Hematopoietic multipotent progenitor cell treated with erythropoietin and hydrocortisone succinate and interleukin-3 and kit ligand, for 17 days (in vitro differentiated cells): ENCODE measurements around the gene PTPRU.

Experiments
- DNase-seq: peaks from one replicate; pipeline ENCODE4 v3.0.0-alpha.2; 2015; ENCODE audit warnings: low spot score

Gene PTPRU

GRCh38 chr1:29267321-29268070, 31.2 kb downstream of the PTPRU start:
- no peak for DNase-seq

GRCh38 chr1:29269382-29269781, 33.1 kb downstream of the PTPRU start:
- no peak for DNase-seq

DNA sequence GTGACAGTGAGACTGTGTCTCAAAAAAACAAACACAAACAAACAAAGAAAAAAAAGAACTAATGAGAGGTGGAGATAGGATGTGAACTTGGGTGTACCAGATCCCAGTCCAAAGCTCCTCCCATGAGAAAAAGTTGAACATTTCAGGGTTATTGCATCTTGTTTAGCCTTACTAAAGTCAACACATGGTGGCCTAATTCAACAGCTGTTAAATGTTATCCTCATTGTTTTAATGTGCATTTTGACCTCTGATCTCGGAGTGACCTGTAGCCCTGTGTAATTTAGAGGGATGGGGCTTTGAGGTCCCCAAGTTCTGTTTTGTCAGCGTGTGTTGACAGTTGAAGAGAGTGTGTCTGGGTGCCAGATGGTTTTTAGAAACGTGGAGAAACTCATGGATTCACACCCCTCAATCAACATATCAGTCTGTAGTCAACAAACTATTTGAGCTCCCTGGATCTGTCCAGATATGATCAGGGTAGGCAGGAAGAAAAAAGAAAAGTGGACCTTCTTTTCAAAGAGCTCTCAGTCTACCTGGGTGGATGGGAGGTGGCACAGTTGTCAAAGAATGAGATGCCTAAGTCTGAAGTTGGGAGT, 34.7 kb downstream of the PTPRU start:
- DNase-seq, result no peak

- no peak for DNase-seq
Observed at GRCh38 chr1:29271724-29272123, 35.4 kb downstream of the PTPRU start.

- no peak for DNase-seq
Observed at GRCh38 chr1:29272147-29272907, 36.0 kb downstream of the PTPRU start.

- no peak for DNase-seq
Observed at GRCh38 chr1:29275435-29275834, 39.1 kb downstream of the PTPRU start.

- DNase-seq, result no peak
Observed at GRCh38 chr1:29278124-29278523, 41.8 kb downstream of the PTPRU start.

- DNase-seq, result no peak
Observed at GRCh38 chr1:29279406-29279805, 43.1 kb downstream of the PTPRU start.

DNA sequence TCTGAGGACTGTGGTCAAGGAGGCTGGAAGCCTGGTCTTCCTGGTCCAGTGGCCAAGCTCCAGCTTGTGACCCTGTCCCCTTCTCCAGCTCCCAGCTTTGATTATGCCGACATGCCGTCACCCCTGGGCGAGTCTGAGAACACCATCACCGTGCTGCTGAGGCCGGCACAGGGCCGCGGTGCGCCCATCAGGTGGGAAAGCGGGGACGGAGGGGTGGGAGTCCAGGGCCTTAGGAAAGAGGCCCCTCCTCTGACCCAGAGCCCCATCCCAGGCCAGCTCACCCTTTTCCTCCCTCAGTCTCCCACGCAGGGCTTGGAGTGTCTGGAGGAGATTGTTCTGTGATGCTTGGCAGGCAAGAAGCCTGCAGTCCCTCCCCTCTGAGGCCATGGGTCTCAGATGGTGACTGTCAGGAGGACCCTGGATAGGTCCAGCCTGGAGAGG, 43.6 kb downstream of the PTPRU start:
- no peak for DNase-seq

GRCh38 chr1:29280409-29281131, 44.2 kb downstream of the PTPRU start:
- DNase-seq, result no peak

DNA sequence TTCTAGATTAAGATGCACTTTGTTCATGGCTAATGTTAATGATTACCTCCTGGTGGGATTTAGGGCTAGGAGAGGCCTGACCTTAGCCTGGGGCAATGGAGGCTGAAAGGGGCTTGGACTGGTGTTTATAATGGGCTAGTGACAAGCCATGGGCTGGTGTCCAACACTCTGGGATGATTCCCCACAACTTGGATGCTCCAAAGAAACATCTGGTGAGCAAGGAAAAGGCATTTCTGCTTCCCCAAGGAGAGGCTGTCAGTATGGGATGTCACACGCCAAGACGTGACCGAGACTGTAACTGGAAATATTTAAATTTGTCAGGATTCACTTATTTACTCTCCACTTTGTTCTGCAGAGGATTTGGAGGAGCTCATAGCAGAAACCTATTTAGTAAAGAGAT, 45.2 kb downstream of the PTPRU start:
- no peak for DNase-seq

DNA sequence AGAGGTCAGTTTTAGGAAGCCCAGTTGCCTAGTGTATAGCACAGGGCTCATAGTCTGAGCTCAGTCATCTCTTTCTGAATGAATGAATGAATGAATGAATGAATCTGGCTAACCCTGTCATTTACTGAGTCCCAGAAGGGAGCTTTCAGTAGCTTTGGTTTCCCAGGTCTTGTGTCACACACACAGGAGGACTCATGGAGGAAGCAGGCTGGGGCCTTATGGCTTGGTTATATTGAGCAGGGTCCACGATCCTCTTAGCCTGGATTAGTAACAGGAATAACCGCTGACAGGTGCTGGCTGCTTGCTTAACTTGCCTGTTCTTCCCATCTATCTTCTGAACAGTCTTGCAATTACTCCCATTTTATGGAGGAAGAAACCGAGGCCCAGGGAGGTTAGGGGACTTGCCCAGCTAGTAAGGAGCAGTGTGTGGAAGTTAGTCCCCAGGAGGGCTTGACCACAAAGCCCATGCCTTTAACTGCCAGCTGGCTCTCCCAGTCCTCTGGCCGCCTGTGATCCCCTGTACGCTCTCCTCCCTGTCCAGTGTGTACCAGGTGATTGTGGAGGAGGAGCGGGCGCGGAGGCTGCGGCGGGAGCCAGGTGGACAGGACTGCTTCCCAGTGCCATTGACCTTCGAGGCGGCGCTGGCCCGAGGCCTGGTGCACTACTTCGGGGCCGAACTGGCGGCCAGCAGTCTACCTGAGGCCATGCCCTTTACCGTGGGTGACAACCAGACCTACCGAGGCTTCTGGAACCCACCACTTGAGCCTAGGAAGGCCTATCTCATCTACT, 46.0 kb downstream of the PTPRU start:
- no peak for DNase-seq

GRCh38 chr1:29282924-29283803, 46.8 kb downstream of the PTPRU start:
- no peak for DNase-seq

- DNase-seq, result no peak
Observed at GRCh38 chr1:29283804-29284195, 47.5 kb downstream of the PTPRU start.

DNA sequence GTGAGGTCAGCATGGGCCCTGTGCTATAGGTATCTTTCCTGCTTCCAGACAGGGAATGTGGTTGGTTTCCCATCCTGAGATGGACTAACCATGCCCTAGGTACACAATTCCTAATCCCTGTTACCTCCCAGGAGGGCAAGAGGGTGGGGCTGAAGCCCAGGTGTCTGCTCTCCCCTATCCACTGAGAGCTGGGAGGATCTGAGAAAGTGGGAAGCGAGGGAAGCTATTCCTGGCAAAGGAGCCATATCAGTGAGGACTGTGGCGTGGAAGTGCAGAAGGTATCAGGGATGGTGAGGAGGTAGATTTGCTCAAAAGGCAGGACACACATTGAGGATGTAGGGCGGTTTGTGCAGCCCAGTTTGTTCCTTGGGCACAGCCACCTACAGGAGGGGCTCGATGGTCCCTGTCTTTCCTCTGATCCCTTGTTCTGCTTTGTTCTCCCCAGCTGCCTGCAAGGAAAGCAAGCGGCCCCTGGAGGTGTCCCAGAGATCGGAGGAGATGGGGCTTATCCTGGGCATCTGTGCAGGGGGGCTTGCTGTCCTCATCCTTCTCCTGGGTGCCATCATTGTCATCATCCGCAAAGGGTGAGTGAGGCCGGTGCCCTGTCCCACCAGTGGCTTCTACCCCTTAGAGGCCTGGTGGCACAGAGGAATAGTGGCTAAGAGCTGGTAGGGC, 48.1 kb downstream of the PTPRU start:
- no peak for DNase-seq

- no peak for DNase-seq
Observed at GRCh38 chr1:29284961-29285560, 48.7 kb downstream of the PTPRU start.

GRCh38 chr1:29285771-29286170, 49.4 kb downstream of the PTPRU start:
- DNase-seq, result no peak

GRCh38 chr1:29286194-29286767, 50.0 kb downstream of the PTPRU start:
- no peak for DNase-seq

- DNase-seq, result no peak
Observed at GRCh38 chr1:29289493-29289892, 53.2 kb downstream of the PTPRU start.
